Suppressor macrophage treated with lipopolysaccharide for 4 hours (primary cell): ENCODE results near the gene NCAPG2.

Experiments
- DNase-seq: peaks from one replicate; pipeline ENCODE4 v3.0.0-alpha.2; 2020

The NCAPG2 gene, protein sequence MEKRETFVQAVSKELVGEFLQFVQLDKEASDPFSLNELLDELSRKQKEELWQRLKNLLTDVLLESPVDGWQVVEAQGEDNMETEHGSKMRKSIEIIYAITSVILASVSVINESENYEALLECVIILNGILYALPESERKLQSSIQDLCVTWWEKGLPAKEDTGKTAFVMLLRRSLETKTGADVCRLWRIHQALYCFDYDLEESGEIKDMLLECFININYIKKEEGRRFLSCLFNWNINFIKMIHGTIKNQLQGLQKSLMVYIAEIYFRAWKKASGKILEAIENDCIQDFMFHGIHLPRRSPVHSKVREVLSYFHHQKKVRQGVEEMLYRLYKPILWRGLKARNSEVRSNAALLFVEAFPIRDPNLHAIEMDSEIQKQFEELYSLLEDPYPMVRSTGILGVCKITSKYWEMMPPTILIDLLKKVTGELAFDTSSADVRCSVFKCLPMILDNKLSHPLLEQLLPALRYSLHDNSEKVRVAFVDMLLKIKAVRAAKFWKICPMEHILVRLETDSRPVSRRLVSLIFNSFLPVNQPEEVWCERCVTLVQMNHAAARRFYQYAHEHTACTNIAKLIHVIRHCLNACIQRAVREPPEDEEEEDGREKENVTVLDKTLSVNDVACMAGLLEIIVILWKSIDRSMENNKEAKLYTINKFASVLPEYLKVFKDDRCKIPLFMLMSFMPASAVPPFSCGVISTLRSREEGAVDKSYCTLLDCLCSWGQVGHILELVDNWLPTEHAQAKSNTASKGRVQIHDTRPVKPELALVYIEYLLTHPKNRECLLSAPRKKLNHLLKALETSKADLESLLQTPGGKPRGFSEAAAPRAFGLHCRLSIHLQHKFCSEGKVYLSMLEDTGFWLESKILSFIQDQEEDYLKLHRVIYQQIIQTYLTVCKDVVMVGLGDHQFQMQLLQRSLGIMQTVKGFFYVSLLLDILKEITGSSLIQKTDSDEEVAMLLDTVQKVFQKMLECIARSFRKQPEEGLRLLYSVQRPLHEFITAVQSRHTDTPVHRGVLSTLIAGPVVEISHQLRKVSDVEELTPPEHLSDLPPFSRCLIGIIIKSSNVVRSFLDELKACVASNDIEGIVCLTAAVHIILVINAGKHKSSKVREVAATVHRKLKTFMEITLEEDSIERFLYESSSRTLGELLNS

DNA sequence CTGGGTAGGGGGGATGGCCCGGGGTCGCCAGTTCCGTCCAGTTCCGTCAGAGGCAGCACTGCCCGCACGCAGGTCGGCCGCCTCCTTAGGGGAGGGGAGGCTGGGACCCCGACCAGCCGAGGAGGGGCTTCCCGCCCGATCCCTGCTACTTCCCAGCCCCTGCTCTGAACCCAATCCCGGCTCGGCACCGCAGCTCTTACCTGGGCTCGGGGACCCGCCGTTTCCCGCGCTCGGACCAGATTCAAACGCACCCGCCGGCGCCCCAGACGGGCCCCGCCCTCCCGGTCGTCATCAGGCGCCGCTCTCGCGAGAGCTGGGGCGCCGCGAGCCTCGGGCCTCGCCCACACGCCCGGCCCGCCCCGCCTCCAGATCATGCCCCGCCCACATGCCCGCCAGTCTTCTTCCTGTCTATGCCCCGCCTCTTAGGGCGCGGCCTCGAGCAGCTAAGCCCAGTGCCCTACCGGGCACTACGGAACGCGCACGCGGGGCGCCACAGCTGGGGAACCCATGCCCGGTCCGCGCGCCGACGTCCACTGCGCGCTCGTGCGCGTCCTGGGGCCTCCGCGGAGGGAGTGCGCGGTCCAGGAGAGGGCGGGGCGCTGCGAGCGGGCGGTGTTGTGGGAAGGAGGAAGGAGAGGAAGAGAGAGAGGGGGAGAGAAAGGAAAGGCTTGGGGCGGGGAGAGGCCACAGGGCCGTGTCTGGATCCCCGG, at the start of gene NCAPG2:
Gene NCAPG2, minus strand, starts transcription at position 281 of the 710 bp plus-strand sequence. CDS start 2,905 bp downstream, outside the sequence.
- DNase-seq: peak; percentile 100

DNA sequence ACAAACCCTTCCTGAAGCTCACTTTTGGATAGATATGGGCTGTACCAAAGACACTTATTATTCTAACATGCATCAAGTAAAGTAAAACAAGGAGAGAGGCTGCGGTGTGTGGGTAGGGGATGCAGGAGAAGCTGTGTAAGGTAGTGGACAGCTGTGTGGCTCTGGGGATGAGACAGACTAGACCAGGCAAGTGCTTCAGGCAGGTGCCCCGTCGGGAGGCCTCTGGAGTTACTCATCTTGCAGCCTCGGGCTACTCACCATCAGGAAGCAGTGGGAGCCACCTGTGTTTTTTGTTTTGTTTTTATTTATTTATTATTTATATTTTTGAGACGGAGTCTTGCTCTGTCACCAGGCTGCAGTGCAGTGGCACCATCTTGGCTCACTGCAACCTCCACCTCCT, 49.3 kb upstream of the NCAPG2 start:
- DNase-seq: no peak

DNA sequence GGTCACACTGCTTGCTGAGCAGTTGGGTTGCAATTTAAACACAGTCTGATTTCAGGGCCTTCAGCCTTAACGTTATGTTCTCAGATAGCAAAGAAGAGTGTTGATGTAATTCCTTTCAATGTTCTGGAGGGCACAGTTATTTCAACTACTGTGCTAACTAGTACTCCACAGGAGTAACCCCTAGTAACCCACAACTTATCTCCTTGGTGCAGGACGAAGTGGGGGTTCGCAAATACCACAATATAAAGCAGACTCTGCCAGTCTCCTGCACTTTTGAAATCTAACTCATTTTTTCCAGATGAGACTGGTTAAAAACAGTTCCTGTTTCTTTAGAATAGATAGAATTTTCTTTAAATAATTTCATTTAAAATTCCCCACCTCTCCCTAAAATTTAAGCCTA, 47.1 kb upstream of the NCAPG2 start:
- DNase-seq: no peak

DNA sequence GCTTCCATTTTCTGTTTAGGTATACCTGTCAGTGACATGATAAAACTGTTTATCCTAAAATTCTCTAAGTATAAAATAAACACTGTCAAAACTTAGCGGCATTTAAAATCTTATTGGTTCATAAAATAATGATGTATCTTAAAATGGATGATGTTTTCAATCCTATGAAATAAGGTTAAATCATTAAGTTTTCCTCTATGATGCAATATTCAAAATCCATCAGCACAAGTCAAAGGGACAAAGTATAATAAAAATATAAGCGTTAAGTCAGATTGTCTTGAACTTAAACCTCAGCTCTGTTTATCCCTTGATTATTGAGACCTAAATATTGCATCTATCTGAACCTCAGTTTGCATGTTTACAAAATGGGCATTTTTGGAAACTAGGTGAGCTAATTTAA, 46.6 kb upstream of the NCAPG2 start:
- no peak for DNase-seq

DNA sequence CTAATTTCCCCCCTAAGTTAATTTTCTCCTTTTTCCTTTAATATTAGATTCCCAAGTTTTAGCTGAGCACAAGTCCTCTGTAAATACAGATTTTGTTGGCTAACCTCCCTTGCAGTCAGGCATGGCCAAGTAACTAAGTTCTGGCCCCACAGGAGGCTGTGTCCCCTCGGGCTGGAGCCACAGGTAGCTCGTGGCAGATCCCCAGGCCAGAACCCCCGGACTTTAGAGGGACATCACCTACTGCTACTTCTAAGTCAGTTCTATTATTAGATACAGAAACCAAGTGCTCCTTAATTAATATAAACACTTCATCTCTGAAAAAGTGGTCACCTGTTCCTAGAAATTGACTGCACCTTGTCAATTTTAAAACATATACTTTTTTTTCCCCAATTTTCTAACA, 46.1 kb upstream of the NCAPG2 start:
- no peak for DNase-seq

DNA sequence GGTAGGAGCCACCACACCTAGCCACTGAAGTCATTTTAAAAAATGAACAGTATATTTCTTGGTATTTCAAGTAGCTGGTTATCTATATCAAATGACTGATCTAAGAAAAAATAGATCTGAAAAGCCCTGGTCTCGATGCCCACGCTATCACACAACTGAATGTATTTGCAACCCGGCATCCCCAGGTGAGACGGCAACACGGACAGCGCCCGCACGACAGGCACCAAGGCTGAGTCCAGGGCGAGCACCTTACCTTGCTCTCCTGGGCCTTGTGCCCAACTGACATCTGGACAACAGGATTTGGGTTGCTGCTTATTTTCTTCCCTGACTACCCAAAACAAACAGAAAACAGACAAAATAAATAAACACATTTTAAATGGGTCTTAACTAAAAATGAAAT, 44.8 kb upstream of the NCAPG2 start:
- DNase-seq: no peak

DNA sequence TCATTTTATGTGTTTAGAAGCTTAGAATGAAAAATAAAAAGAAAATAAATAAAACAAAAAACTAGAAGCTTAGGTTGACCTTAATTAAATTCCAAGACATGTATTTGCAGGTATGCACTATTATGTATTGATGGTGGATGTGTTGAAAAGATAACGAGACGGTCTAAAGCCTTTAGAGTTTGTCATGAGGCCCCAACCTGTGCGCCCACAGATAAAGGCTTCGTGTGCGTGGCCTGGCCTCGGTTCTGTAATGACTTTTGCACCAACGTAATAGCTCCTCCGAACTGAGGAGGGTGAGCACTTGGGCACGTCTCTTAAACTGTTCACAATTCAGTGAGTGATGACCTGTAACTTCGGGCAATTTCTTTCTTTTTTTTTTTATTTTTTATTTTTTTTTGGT, 43.7 kb upstream of the NCAPG2 start:
- no peak for DNase-seq

DNA sequence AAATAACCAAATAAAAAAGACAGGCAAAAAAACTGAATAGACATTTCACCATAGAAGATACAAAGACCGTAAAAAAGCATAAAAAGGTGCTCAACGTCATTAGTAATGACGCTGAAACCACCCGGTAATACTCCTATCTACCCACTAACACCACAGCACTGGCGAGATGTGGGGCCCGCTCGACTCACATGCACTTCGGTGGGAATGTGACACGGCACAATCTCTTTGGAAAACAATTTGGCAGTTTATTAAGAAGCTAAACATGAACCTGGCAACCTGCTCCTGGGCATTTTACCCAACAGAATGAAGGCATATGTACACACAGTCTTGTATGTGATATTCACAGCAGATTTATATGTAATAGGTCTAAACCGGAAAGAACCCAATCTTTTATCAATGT, 42.8 kb upstream of the NCAPG2 start:
- DNase-seq: no peak

DNA sequence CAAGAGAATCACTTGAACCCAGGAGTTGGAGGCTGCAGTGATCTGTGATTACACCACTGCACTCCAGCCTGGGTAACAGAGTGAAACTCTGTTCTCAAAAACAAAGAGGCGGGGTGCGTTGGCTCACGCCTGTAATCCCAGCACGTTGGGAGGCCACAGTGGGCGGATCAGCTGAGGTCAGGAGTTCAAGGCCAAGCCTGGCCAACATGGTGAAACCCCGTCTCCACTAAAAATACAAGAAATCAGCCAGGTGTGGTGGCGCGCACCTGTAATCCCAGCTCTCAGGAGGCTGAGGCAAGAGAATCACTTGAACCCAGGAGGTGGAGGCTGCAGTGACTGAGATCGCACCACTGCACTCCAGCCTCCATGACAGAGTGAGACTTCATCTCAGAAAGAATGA, 42.4 kb upstream of the NCAPG2 start:
- no peak for DNase-seq

DNA sequence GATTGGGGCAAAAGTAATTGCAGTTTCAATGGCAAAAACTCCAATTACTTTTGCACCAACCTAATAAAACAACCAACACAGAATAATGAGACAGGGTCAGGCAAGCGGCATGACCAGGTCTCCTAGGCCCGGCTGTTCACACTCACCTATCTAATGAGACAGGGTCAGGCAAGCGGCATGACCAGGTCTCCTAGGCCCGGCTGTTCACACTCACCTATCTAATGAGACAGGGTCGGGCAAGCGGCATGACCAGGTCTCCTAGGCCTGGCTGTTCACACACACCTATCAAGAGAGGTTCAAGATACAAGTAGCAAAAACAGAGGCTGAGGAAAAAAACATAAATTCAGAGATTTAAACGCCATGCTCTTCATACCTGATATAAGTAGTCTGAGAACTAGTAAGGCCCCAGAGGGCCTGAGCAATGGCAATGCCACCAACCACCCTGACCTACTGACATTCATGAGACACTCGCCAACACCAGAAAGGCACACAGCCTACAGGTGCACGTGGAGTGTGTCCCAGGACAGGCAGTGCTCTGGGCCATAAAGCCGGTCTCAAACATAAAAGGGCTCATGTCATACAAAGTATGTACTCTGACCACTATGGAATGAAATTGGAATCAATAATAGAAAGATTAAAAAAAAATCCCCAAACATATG, 40.6 kb upstream of the NCAPG2 start:
- no peak for DNase-seq

DNA sequence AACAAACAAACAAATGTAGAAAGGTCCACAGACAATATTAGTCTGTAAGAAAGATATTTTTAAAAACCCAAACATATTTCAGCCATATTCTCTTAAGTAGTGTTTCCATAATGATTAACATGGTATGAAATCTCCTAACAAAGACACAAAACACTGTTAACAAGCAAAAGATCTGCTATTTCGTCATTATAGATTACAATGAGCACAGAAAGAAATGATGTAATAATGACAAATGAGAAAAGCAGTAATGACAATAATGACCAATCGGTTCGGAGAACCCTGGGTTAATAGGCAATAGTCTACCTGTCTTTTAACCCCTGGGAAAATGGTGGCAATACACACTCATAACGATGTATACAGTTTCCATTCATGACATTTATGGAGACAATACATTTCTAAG, 39.5 kb upstream of the NCAPG2 start:
- DNase-seq: no peak

DNA sequence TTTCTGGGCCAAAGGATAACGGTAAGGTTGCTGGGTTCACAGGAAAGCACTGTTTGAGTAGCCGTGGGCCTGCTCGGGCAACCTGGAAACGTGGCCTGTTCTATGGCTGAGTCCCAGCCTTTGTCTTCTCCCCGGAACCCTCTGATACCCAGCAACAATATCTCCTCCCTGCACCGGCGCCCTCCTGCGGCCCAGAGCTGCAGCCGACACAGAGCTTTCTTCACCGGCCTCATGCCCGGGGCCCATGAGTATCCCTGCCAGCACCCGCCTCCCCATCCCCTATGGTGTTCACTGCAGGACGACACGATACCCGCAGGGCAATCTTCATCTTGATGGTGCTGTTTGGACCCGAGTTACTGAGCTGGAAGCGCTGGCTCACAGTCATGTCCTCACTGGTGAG, 38.6 kb upstream of the NCAPG2 start:
- DNase-seq: no peak

DNA sequence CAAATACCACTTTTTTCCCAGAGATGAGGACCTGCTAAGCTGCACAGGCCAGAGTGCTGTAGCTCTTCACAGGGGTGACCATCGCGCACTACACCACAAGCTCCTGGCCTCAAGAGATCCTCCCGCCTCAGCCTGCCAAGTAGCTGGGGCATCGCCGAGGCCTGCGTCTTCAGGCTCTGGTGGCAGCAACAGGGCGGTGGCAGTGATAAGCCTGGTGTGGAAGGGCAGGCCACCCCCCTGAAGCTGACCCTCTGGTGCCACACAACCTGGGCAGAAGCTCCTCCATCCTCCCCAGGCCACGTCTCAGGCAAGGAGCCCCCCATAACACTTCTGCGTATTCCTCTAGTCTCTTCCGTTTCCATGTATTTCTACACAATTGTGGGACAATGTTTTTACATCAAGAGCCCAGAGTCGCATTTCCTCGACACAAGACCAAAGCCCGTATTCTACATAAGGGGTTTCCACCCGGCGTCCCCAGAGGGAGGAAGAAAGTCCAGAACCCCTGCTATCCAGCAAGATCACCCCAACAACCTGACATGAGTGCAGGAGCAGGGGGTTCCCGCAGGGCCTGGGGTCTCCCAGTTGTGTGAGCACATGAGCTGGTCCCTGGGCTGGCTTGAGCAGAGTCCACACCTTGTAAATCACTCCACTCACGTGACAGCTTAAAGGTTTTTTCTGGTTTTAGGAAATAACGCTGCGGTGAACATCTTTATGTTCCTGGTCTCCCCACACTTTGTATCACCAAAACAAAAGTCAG, 37.6 kb upstream of the NCAPG2 start:
- DNase-seq: no peak

DNA sequence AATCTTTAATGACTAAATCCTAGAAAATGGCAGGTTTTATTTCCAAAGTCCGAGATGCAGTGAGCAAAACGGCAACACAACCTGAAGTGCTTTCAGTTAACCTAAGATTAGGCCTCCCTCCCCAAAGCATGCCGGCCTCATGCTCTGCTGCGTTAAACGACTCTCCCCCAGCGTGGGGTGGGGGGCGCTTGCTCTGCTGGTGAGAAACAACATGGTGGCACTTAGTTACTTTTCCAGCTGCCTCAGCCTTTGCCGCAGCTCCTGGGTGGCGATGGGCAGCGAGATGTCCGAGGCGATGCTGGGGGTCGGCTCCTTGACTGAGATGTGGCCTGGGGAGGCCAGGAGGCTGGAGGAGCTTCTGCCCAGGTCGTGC, 36.7 kb upstream of the NCAPG2 start:
- no peak for DNase-seq

DNA sequence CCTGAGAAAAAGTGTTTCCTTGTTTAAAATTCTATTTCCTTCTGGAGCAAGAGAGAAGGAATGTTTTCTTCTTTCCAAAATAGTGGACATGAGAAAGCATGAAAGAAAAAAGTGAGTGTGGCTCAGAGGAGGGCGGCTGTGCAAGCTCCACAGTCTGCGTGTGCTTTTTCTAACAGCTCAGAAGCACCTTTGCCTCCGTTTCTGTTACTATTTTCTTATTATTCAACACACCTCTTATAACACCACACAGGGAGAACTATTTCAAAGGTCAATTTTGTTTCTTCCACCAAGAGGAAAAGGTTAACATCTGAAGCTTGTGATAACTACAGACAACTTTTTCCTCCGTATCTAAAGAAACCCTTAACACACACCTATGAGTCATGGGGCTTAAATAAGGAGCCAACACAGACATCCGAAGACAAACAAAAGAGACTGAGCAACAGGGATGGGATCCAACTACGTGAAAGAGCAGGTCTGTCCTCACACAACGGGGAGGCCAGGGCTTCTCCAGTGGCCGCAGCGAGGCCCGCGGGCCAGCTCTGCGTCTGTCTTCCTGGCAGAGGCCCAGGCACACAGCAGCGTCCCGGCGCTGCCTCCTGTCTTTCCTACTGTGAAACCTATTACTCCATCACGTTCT, 36.2 kb upstream of the NCAPG2 start:
- DNase-seq: no peak

DNA sequence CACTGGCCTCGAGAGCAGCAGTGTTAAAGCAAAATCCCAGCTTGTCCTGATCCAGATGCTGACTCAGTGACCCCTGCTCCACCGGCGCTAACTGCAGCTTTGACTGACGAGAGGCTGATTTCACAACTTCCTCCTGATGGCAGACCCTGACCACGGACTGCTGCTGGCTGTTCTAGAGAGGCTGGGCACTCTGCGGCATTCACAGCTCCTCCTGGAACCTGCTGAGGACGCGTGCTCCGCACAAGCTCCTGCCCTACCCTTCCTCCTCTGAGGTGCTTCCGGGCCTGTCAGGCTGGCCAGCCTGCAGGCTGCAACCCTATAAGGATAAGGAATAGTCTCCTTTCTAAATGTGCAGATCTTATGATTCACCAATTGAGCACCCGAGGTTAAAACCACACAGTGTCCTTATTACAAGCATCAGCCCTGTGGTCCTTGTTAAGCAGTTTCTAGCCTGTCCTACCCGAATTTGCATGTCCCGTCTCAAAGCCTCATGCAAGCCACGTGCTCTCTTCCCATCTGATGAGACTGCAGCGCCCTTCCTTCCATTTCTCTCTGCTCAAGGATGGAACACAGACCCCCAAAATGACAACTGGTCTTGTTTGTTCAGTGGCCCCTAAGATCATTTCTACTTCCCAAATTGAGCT, 35.5 kb upstream of the NCAPG2 start:
- peak; percentile 71 for DNase-seq

DNA sequence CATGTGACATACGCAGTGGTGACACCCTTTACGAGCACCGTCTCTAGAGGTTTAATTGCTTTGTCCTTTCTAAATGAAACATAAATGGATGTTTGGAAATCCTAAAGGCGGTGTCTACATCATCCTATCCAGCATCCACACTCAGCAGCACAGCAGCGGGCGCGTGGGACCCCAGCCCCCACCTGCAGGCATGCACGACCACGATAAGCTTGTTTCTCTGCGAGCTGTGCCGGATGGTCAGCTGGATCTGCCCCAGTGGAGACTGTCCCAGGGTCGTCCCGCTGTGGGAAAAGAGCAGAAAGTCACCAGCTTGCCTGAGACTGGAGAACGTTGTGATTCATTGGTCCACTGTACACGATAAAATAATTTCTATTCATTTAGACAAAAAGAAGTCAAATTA, 34.2 kb upstream of the NCAPG2 start:
- no peak for DNase-seq

DNA sequence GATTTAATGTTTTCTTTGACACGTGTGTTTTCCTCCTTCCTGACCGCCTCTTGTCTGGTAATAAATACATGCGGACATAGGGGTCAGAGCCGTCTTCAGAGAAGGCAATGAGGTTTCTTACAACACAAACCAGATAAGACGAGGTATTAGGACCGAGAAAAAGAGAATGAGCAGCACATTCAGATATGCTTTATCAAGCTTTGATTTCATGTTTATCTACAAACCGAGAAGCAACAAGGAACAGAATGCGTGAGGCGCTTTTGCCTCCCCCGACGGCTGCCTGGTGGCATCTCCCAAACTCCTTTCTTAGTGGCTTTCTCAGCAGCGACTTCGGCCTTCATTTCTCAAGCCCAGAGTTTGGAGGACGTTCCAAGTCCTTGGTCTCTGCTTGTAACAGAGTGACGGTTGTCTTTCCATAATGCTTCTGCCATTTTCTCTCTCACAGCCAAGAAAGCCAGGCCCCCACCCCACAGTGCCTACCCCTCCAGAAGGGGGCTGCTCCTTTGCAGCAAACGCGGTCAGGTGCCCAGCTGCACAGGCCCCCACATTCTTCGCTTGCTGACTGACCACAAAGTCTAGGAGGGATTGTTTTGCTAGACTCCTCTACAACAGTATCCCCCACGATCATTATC, 32.6 kb upstream of the NCAPG2 start:
- no peak for DNase-seq

DNA sequence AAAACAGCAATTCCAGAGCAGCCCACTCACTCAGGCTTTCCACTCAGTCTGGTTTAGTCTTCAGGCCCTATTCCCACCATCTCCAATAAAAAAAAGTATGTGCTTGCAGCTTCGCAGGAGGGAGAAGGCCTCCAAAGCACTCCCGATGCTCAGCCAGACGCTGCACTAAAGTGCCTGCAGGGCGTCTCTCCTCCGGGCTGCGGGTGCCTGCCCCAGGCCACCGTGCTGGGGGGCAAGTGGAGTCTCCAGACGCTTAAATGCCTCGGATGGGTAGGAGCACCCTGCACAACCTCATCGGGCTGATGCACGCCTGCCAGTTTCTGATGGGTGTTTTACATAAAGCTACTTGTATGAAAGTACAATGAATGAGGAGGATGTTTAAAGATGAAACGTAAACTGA, 31.3 kb upstream of the NCAPG2 start:
- DNase-seq: no peak

DNA sequence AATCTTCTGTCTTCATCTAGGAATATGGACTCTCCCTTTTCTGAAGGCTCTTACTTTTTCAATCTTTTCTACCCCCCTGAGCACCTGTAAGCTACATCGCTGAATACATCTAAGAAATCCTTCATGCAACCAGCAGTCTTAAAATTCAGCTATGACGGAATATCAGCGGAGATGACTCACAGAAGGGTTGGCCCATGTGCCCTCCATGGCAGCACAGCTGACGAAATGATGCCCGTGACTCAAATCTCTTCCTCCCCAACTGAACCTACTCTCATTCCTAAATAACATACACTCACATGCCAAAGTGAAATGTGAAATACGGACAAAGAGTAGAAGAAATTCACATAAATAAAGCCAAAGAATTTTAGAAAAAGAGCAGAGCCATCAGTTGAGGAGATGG, 30.3 kb upstream of the NCAPG2 start:
- peak; percentile 73 for DNase-seq
